Activated naive CD4-positive, alpha-beta T cell (primary cell): ENCODE data around the gene CWF19L1.
A peak's percentile ranks its signal among the peaks of the same experiment; 100 is the strongest.
"Not testable (repeated sequence)": the region's sequence is repeated elsewhere in the genome, so short reads cannot be mapped to it uniquely, and the experiment has no call there.

Experiments
- DNase-seq, 4 experiments: peaks; one replicate each; lab custom pipeline; 2025; lab: John Stamatoyannopoulos, UW

The CWF19L1 gene

GRCh38 chr10:100267239-100268104, at the start of gene CWF19L1:
TSS of gene CWF19L1 (minus strand) at chr10:100267638. CDS start at chr10:100267593, 45 bp downstream.
- peak; percentile 18 to 60 (median 37) for DNase-seq

GRCh38 chr10:100315615-100316014, 48.2 kb upstream of the CWF19L1 start:
- DNase-seq, result no peak

- DNase-seq, result no peak
These were observed 43.9 kb upstream of the CWF19L1 start for GRCh38 chr10:100311298-100311697.

- no peak for DNase-seq
These were observed 40.2 kb upstream of the CWF19L1 start for GRCh38 chr10:100307684-100308083.

- no peak for DNase-seq
These were observed 39.4 kb upstream of the CWF19L1 start for GRCh38 chr10:100306861-100307260.

GRCh38 chr10:100304414-100304813, 37.0 kb upstream of the CWF19L1 start:
- DNase-seq, result no peak

- DNase-seq, result no peak
These were observed 36.4 kb upstream of the CWF19L1 start for GRCh38 chr10:100303724-100304319.

GRCh38 chr10:100301123-100301522, 33.7 kb upstream of the CWF19L1 start:
- DNase-seq, result not testable (repeated sequence)

- no peak for DNase-seq
These were observed 29.8 kb upstream of the CWF19L1 start for GRCh38 chr10:100297242-100297641.

GRCh38 chr10:100293066-100293465, 25.6 kb upstream of the CWF19L1 start:
- no peak for DNase-seq

- DNase-seq, result not testable (repeated sequence)
These were observed 24.9 kb upstream of the CWF19L1 start for GRCh38 chr10:100292300-100292699.

GRCh38 chr10:100291356-100291755, 23.9 kb upstream of the CWF19L1 start:
- no peak for DNase-seq

- DNase-seq, result no peak
These were observed 22.2 kb upstream of the CWF19L1 start for GRCh38 chr10:100289641-100290040.

GRCh38 chr10:100288196-100288595, 20.8 kb upstream of the CWF19L1 start:
- DNase-seq, result no peak

GRCh38 chr10:100287756-100288155, 20.3 kb upstream of the CWF19L1 start:
- DNase-seq, result no peak

- DNase-seq, result peak; percentile 78 to 85 (median 83)
These were observed 18.9 kb upstream of the CWF19L1 start, which contains the start of gene BLOC1S2 for GRCh38 chr10:100286051-100287033. TSS of gene BLOC1S2 (minus strand) at chr10:100286680. CDS start at chr10:100286659, 21 bp downstream.

GRCh38 chr10:100285326-100285725, 17.9 kb upstream of the CWF19L1 start:
- DNase-seq, result not testable (repeated sequence)

GRCh38 chr10:100282907-100283306, 15.5 kb upstream of the CWF19L1 start:
- DNase-seq, result no peak

GRCh38 chr10:100276971-100277370, 9.5 kb upstream of the CWF19L1 start:
- DNase-seq, result not testable (repeated sequence)

GRCh38 chr10:100265821-100266485, 1.5 kb downstream of the CWF19L1 start:
- no peak for DNase-seq

GRCh38 chr10:100254191-100254590, 13.2 kb downstream of the CWF19L1 start:
- no peak for DNase-seq
